GM13976 (cell line): ENCODE data around the gene MIEF1.

Source experiments
- DNase-seq: peaks from one replicate; pipeline ENCODE4 v3.0.0; 2012; ENCODE audit warnings: low spot score
- CTCF ChIP-seq: IDR thresholded peaks from 2 replicates; pipeline ENCODE4 v1.5.1; 2012; ENCODE audit warnings: borderline replicate concordance, mild to moderate bottlenecking; ENCODE audit not compliant: insufficient read depth; ENCODE audit errors: extremely low read depth, missing control alignments, control extremely low read depth
- in situ Hi-C: fragments of 300-500 bp; cut with MboI; formaldehyde crosslinking; loops from one replicate; pipeline ENCODE4 v1.12.0; 2022; ENCODE audit warnings: low sequenced_read_pairs, mixed read lengths, inconsistent platforms; ENCODE audit not compliant: unreplicated experiment

The MIEF1 gene

GRCh38 chr22:39490135-39490798, 11.8 kb upstream of the MIEF1 start:
- in situ Hi-C loops = no loop called here
- DNase-seq = peak; percentile 93
- no peak for TF ChIP-seq CTCF

GRCh38 chr22:39490966-39491680, 11.0 kb upstream of the MIEF1 start:
- in situ Hi-C loops = no loop called here

DNA sequence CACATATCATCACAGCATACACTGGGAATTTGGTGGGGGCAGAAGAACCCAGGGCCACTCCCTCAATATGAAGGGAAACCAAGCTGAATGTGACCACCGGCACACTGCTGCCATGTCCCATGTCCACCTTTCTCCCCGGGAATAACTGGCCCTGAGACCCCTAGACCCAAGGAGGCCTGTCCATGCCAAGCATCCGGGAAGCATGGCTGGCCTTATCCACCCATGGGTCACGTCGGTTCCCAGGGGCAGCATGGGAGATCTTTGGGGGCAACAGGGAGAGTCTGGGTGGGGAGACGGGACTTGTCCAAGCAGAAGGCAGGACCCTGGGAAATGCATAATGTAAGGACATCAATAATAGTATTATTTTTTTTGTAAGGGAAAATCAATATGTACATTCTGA, 10.4 kb upstream of the MIEF1 start:
- in situ Hi-C loops = no loop called here
- DNase-seq = no peak
- no peak for TF ChIP-seq CTCF

More at GRCh38 chr22:39490966-39491680, 11.0 kb upstream of the MIEF1 start:
- DNase-seq = no peak
- TF ChIP-seq CTCF = no peak

- in situ Hi-C loops = no loop called here
- DNase-seq = no peak
- no peak for TF ChIP-seq CTCF
Measured at GRCh38 chr22:39492186-39492585, 9.9 kb upstream of the MIEF1 start.

DNA sequence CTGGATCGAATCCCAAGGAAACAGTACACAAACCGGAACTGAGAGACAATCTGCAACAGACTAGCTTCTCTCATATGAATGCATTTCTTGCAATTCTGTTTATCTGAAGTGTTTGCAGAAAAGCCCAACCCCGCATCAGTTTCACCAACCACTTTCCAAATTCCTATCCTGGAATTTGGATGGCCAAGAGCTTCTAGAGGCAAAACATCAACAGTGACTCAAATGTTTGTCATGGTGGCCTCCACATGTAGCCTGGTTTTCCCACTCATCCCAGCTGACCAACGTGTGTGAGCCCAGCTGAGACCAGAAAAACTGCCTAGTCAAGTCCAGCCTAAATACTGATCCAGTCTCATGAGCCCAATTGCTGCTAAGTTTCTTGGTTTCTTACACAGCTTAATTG, 8.3 kb upstream of the MIEF1 start:
- TF ChIP-seq CTCF = no peak

DNA sequence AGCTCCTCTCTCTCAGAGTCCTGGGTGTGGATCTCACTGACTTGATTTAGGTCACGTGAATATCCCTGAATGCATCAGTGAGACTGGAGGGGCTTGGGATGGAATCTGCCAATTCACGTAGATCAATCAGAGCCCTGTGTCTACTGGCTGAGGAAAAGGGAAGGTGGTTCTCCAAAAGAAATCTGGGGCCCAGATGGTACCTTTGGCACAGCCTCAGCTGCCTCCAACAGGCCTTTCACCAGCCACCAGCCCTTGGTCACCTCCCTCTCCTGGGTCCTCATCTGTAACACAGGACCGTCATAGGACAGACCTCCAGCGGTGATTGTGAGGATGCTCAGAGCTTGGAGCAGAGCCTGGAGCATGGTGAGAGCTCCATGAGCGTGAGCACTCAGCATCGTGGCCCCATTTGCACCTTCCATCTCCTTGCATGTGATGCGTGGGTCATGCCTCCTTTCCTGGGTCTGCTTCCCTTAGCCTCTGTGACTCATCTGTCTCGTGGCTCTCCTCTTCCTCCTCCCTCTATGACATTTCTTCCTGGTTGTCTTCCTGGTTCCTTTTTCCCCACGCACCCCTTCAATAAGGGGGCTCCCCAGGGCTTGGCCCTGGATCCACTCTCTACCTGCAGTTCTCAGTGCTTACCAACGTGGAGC, 7.5 kb upstream of the MIEF1 start:
- in situ Hi-C loops = no loop called here
- no peak for TF ChIP-seq CTCF
- DNase-seq = no peak

More for the DNA sequence above, 8.3 kb upstream of the MIEF1 start:
- in situ Hi-C loops = no loop called here
- DNase-seq = no peak
